Measurements from ENCODE around the gene LRP1-AS.

DNA sequence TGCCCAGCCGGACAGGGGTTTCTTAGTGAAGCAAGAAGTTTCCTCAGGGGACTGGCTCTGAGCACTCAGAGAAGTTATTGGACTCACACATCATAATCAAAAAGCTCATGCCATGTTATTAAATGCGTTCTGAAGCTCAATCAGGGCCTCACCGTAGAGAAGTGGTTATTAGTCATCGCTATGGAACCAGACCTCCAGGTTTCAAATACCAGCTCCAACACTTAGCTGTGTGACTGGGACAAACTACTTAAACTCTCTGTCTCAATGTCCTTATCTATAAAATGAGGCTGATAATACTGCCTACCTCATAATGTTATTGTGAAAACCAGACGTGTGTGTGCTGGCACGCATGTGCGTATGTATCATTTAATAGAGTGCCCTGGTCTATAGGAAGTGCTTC, 43.6 kb downstream of the LRP1-AS start:
- TF ChIP-seq, protein P1, sequence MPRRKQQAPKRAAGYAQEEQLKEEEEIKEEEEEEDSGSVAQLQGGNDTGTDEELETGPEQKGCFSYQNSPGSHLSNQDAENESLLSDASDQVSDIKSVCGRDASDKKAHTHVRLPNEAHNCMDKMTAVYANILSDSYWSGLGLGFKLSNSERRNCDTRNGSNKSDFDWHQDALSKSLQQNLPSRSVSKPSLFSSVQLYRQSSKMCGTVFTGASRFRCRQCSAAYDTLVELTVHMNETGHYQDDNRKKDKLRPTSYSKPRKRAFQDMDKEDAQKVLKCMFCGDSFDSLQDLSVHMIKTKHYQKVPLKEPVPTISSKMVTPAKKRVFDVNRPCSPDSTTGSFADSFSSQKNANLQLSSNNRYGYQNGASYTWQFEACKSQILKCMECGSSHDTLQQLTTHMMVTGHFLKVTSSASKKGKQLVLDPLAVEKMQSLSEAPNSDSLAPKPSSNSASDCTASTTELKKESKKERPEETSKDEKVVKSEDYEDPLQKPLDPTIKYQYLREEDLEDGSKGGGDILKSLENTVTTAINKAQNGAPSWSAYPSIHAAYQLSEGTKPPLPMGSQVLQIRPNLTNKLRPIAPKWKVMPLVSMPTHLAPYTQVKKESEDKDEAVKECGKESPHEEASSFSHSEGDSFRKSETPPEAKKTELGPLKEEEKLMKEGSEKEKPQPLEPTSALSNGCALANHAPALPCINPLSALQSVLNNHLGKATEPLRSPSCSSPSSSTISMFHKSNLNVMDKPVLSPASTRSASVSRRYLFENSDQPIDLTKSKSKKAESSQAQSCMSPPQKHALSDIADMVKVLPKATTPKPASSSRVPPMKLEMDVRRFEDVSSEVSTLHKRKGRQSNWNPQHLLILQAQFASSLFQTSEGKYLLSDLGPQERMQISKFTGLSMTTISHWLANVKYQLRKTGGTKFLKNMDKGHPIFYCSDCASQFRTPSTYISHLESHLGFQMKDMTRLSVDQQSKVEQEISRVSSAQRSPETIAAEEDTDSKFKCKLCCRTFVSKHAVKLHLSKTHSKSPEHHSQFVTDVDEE (CRISPR knock-in tag; IDR thresholded peaks at IDR 0.05): no peak
- TF ChIP-seq, protein P2, sequence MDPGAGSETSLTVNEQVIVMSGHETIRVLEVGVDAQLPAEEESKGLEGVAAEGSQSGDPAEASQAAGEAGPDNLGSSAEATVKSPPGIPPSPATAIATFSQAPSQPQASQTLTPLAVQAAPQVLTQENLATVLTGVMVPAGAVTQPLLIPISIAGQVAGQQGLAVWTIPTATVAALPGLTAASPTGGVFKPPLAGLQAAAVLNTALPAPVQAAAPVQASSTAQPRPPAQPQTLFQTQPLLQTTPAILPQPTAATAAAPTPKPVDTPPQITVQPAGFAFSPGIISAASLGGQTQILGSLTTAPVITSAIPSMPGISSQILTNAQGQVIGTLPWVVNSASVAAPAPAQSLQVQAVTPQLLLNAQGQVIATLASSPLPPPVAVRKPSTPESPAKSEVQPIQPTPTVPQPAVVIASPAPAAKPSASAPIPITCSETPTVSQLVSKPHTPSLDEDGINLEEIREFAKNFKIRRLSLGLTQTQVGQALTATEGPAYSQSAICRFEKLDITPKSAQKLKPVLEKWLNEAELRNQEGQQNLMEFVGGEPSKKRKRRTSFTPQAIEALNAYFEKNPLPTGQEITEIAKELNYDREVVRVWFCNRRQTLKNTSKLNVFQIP (CRISPR knock-in tag; IDR thresholded peaks at IDR 0.05; ENCODE audit: borderline replicate concordance, low read depth): no peak
- TF ChIP-seq TOX (CRISPR knock-in tag; IDR thresholded peaks at IDR 0.05; ENCODE audit: borderline replicate concordance): no peak
- TF ChIP-seq, protein P3, sequence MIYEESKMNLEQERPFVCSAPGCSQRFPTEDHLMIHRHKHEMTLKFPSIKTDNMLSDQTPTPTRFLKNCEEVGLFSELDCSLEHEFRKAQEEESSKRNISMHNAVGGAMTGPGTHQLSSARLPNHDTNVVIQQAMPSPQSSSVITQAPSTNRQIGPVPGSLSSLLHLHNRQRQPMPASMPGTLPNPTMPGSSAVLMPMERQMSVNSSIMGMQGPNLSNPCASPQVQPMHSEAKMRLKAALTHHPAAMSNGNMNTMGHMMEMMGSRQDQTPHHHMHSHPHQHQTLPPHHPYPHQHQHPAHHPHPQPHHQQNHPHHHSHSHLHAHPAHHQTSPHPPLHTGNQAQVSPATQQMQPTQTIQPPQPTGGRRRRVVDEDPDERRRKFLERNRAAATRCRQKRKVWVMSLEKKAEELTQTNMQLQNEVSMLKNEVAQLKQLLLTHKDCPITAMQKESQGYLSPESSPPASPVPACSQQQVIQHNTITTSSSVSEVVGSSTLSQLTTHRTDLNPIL (CRISPR knock-in tag; IDR thresholded peaks at IDR 0.05; ENCODE audit: low read depth): no peak
- TF ChIP-seq PPARA (CRISPR knock-in tag; IDR thresholded peaks at IDR 0.05; ENCODE audit: borderline replicate concordance): no peak
- TF ChIP-seq SNAI2 (CRISPR knock-in tag; IDR thresholded peaks at IDR 0.05): no peak
- TF ChIP-seq, protein P4, sequence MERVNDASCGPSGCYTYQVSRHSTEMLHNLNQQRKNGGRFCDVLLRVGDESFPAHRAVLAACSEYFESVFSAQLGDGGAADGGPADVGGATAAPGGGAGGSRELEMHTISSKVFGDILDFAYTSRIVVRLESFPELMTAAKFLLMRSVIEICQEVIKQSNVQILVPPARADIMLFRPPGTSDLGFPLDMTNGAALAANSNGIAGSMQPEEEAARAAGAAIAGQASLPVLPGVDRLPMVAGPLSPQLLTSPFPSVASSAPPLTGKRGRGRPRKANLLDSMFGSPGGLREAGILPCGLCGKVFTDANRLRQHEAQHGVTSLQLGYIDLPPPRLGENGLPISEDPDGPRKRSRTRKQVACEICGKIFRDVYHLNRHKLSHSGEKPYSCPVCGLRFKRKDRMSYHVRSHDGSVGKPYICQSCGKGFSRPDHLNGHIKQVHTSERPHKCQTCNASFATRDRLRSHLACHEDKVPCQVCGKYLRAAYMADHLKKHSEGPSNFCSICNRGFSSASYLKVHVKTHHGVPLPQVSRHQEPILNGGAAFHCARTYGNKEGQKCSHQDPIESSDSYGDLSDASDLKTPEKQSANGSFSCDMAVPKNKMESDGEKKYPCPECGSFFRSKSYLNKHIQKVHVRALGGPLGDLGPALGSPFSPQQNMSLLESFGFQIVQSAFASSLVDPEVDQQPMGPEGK (CRISPR knock-in tag; IDR thresholded peaks at IDR 0.05; ENCODE audit: borderline replicate concordance): no peak
- no peak for TF ChIP-seq RARB (CRISPR knock-in tag; IDR thresholded peaks at IDR 0.05)

All from SK-N-SH treated with all-trans-retinoic acid at 6 μM for 48 hours (cell line).